HepG2 (cell line): ENCODE measurements around the gene MAGI1. TPM values are rescaled to one million over a fixed set of nuclear protein-coding genes. Genes with fewer than 3 reads are reported as not detected.
A peak's percentile ranks its signal among the peaks of the same experiment; 100 is the strongest.

Experiments used
- ETV6 ChIP-seq: sonication (generic); formaldehyde crosslinking; conservative IDR thresholded peaks from 2 replicates; pipeline ENCODE4 v1.4.0; 2020; ENCODE audit warnings: missing genetic modification reagents
- GZF1 ChIP-seq: sonication (generic); formaldehyde crosslinking; IDR thresholded peaks from 2 replicates; pipeline ENCODE4 v1.5.1; 2020; ENCODE audit warnings: mild to moderate bottlenecking, missing genetic modification reagents
- ISX ChIP-seq: sonication (generic); formaldehyde crosslinking; conservative IDR thresholded peaks from 2 replicates; pipeline ENCODE4 v1.5.0; 2020; ENCODE audit warnings: missing genetic modification reagents
- RFX1 ChIP-seq: fragments of 450-650 bp; IDR thresholded peaks from 2 replicates; pipeline ENCODE4 v1.6.1; 2017
- ZBTB20 ChIP-seq: sonication (generic); formaldehyde crosslinking; IDR thresholded peaks from 2 replicates; pipeline ENCODE4 v1.8.1; 2023; ENCODE audit warnings: missing genetic modification reagents, low read depth, mild to moderate bottlenecking, borderline replicate concordance
- ZBTB3 ChIP-seq: sonication (generic); formaldehyde crosslinking; IDR thresholded peaks from 2 replicates; pipeline ENCODE4 v1.4.0; 2020; ENCODE audit warnings: low read depth, mild to moderate bottlenecking, moderate library complexity, missing genetic modification reagents, borderline replicate concordance
- ZNF550 ChIP-seq: sonication (generic); formaldehyde crosslinking; IDR thresholded peaks from 2 replicates; pipeline ENCODE4 v1.4.0; 2020; ENCODE audit warnings: mild to moderate bottlenecking, missing genetic modification reagents, borderline replicate concordance
- ZNF772 ChIP-seq: sonication (generic); formaldehyde crosslinking; IDR thresholded peaks from 2 replicates; pipeline ENCODE4 v1.5.0; 2020; ENCODE audit warnings: mild to moderate bottlenecking, missing genetic modification reagents
- ZNF773 ChIP-seq: sonication (generic); formaldehyde crosslinking; IDR thresholded peaks from 2 replicates; pipeline ENCODE4 v1.4.0; 2020; ENCODE audit warnings: missing genetic modification reagents, borderline replicate concordance
- polyA plus RNA-seq, 8 experiments: library from polyadenylated mRNA; depleted of rRNA in 3 of 8; stranded (reverse) in 7 of 8; unstranded in 1 of 8; fragments of >200 nt; fragmentation: Illumina TruSeq in 4 of 8; extraction: Trizol in 4 of 8; gene quantifications; 2 replicates each; pipeline versions ENCODE4 v1.2.1 to v1.2.3, GENCODE V29; 2011 to 2016; ENCODE audit warnings: low read depth in 4 of 8, missing spikeins in 1 of 8, mixed read lengths in 1 of 8; ENCODE audit not compliant: insufficient read depth in 1 of 8
- total RNA-seq, 5 experiments: library from RNA; depleted of rRNA; stranded (reverse); fragments of >200 nt; fragmentation: Illumina TruSeq; extraction: Trizol; gene quantifications; 2 replicates each; pipeline ENCODE4 v1.2.3, GENCODE V29; 2016; ENCODE audit warnings: low read depth in 1 of 5
- TF ChIP-seq, protein P1 (sequence below): sonication (generic); formaldehyde crosslinking; IDR thresholded peaks from 2 replicates; pipeline ENCODE4 v1.4.0; 2020; ENCODE audit warnings: missing genetic modification reagents
- TF ChIP-seq, protein P2 (sequence below): sonication (generic); formaldehyde crosslinking; IDR thresholded peaks from 2 replicates; pipeline ENCODE4 v1.4.0; 2020; ENCODE audit warnings: missing genetic modification reagents; ENCODE audit errors: not compliant biosample characterization
- TF ChIP-seq, protein P3 (sequence below): IDR thresholded peaks from 2 replicates; pipeline ENCODE4 v1.6.1; 2016
- TF ChIP-seq, protein P4 (sequence below): sonication (generic); formaldehyde crosslinking; IDR thresholded peaks from 2 replicates; pipeline ENCODE4 v1.4.0; 2020; ENCODE audit warnings: missing genetic modification reagents
- TF ChIP-seq, protein P5 (sequence below): sonication (generic); formaldehyde crosslinking; IDR thresholded peaks from 2 replicates; pipeline ENCODE4 v1.4.0; 2020; ENCODE audit warnings: missing genetic modification reagents

MAGI1 gene
- total and polyA plus RNA-seq, 2 of the 13 experiments (the other 11 are each of a cell fraction or from before 2014, with no cell fraction given), result 22.2 to 26.0 TPM

DNA sequence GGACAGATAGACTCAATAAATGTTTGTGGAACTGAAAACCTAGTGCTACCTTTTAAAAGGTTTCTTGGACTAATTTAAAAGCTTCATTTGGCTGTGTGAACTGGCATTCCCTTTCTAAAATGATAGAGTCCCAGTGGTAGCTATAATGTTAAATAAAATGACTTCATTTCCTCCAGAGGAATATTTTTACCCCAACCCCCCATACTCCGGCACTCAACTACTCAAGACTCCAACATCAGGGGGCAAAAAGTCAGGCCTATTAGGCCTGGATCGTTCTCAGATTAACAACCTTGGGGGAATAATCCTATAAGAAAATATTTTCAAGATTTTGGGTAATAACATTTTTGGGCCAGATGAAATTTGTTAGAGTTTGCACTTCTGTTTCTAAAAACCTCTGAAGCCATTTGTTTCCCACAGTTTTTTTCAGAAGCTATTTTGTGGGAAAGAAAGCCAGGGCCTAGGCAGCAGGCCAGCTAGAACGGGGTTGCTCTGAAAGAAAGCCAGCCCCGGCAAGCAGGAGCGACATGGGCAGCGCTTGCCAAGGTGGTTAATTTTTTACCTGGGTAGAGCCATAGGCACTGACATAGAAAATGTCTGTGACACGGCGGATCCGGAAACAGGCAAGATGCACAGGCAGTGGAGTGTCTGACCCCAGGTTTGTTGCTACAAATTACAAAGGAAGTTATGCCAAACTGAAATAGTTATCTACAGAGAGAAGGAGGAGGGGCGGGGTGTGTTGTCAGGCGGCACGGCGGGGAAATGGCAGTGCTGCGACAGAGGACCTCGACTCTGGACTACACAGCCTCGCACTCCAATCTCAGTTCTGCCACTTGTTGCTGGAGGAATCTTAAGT lies 84.6 kb downstream of the MAGI1 start (continued):
- TF ChIP-seq ZBTB3 (CRISPR knock-in tag) (no peak), ZNF773 (CRISPR knock-in tag) (no peak), ETV6 (CRISPR knock-in tag) (no peak), ZBTB20 (CRISPR knock-in tag) (peak; percentile 31; the same call in 1 of the 2 replicates), ZNF772 (no peak), ISX (no peak), GZF1 (no peak), ZNF550 (no peak), RFX1 (no peak)
- TF ChIP-seq, protein P1, sequence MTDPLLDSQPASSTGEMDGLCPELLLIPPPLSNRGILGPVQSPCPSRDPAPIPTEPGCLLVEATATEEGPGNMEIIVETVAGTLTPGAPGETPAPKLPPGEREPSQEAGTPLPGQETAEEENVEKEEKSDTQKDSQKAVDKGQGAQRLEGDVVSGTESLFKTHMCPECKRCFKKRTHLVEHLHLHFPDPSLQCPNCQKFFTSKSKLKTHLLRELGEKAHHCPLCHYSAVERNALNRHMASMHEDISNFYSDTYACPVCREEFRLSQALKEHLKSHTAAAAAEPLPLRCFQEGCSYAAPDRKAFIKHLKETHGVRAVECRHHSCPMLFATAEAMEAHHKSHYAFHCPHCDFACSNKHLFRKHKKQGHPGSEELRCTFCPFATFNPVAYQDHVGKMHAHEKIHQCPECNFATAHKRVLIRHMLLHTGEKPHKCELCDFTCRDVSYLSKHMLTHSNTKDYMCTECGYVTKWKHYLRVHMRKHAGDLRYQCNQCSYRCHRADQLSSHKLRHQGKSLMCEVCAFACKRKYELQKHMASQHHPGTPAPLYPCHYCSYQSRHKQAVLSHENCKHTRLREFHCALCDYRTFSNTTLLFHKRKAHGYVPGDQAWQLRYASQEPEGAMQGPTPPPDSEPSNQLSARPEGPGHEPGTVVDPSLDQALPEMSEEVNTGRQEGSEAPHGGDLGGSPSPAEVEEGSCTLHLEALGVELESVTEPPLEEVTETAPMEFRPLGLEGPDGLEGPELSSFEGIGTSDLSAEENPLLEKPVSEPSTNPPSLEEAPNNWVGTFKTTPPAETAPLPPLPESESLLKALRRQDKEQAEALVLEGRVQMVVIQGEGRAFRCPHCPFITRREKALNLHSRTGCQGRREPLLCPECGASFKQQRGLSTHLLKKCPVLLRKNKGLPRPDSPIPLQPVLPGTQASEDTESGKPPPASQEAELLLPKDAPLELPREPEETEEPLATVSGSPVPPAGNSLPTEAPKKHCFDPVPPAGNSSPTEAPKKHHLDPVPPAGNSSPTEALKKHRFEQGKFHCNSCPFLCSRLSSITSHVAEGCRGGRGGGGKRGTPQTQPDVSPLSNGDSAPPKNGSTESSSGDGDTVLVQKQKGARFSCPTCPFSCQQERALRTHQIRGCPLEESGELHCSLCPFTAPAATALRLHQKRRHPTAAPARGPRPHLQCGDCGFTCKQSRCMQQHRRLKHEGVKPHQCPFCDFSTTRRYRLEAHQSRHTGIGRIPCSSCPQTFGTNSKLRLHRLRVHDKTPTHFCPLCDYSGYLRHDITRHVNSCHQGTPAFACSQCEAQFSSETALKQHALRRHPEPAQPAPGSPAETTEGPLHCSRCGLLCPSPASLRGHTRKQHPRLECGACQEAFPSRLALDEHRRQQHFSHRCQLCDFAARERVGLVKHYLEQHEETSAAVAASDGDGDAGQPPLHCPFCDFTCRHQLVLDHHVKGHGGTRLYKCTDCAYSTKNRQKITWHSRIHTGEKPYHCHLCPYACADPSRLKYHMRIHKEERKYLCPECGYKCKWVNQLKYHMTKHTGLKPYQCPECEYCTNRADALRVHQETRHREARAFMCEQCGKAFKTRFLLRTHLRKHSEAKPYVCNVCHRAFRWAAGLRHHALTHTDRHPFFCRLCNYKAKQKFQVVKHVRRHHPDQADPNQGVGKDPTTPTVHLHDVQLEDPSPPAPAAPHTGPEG, result no peak
- TF ChIP-seq, protein P2, sequence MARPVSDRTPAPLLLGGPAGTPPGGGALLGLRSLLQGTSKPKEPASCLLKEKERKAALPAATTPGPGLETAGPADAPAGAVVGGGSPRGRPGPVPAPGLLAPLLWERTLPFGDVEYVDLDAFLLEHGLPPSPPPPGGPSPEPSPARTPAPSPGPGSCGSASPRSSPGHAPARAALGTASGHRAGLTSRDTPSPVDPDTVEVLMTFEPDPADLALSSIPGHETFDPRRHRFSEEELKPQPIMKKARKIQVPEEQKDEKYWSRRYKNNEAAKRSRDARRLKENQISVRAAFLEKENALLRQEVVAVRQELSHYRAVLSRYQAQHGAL (CRISPR knock-in tag), result no peak
- TF ChIP-seq, protein P3, sequence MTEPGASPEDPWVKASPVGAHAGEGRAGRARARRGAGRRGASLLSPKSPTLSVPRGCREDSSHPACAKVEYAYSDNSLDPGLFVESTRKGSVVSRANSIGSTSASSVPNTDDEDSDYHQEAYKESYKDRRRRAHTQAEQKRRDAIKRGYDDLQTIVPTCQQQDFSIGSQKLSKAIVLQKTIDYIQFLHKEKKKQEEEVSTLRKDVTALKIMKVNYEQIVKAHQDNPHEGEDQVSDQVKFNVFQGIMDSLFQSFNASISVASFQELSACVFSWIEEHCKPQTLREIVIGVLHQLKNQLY (CRISPR knock-in tag), result no peak
- TF ChIP-seq, protein P4, sequence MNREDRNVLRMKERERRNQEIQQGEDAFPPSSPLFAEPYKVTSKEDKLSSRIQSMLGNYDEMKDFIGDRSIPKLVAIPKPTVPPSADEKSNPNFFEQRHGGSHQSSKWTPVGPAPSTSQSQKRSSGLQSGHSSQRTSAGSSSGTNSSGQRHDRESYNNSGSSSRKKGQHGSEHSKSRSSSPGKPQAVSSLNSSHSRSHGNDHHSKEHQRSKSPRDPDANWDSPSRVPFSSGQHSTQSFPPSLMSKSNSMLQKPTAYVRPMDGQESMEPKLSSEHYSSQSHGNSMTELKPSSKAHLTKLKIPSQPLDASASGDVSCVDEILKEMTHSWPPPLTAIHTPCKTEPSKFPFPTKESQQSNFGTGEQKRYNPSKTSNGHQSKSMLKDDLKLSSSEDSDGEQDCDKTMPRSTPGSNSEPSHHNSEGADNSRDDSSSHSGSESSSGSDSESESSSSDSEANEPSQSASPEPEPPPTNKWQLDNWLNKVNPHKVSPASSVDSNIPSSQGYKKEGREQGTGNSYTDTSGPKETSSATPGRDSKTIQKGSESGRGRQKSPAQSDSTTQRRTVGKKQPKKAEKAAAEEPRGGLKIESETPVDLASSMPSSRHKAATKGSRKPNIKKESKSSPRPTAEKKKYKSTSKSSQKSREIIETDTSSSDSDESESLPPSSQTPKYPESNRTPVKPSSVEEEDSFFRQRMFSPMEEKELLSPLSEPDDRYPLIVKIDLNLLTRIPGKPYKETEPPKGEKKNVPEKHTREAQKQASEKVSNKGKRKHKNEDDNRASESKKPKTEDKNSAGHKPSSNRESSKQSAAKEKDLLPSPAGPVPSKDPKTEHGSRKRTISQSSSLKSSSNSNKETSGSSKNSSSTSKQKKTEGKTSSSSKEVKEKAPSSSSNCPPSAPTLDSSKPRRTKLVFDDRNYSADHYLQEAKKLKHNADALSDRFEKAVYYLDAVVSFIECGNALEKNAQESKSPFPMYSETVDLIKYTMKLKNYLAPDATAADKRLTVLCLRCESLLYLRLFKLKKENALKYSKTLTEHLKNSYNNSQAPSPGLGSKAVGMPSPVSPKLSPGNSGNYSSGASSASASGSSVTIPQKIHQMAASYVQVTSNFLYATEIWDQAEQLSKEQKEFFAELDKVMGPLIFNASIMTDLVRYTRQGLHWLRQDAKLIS (CRISPR knock-in tag), result no peak
- TF ChIP-seq, protein P5, sequence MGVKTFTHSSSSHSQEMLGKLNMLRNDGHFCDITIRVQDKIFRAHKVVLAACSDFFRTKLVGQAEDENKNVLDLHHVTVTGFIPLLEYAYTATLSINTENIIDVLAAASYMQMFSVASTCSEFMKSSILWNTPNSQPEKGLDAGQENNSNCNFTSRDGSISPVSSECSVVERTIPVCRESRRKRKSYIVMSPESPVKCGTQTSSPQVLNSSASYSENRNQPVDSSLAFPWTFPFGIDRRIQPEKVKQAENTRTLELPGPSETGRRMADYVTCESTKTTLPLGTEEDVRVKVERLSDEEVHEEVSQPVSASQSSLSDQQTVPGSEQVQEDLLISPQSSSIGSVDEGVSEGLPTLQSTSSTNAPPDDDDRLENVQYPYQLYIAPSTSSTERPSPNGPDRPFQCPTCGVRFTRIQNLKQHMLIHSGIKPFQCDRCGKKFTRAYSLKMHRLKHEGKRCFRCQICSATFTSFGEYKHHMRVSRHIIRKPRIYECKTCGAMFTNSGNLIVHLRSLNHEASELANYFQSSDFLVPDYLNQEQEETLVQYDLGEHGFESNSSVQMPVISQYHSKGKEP (CRISPR knock-in tag), result no peak
